CD14-positive monocyte (primary cell): ENCODE data around the gene SEC14L1. TPM values are rescaled to one million over a fixed set of nuclear protein-coding genes. Genes with fewer than 3 reads are reported as not detected.

Source experiments
- DNase-seq, 3 donors: peaks; one replicate each; pipeline ENCODE4 v3.0.0-alpha.2; 2011 to 2022
- H2AFZ ChIP-seq: 2 replicates; pipeline ENCODE4 v1.6.0; 2012; ENCODE audit warnings: mild to moderate bottlenecking, low read depth, low read length, inconsistent platforms; ENCODE audit not compliant: insufficient read depth, poor library complexity, severe bottlenecking
- H3K27ac ChIP-seq, 2 donors: 1 replicate in 1 of 2; 2 replicates in 1 of 2; pipeline ENCODE4 v1.5.1; 2012 to 2013; ENCODE audit warnings: low read length in 2 of 2, control low read depth in 1 of 2, inconsistent platforms in 1 of 2, low read depth in 1 of 2, mild to moderate bottlenecking in 1 of 2
- H3K27me3 ChIP-seq, 2 donors: one replicate each; pipeline versions ENCODE4 v1.6.0 to v1.6.1; 2011 to 2013; ENCODE audit warnings: low read length in 2 of 2; ENCODE audit not compliant: control insufficient read depth in 2 of 2, insufficient read depth in 2 of 2
- H3K36me3 ChIP-seq, 2 donors: replicated peaks in 1 of 2; 1 replicate in 1 of 2; 2 replicates in 1 of 2; pipeline versions ENCODE4 v1.5.1 to v1.6.1; 2012 to 2013; ENCODE audit warnings: low read length in 2 of 2, control low read depth in 1 of 2, inconsistent platforms in 1 of 2, mild to moderate bottlenecking in 1 of 2; ENCODE audit not compliant: insufficient read depth in 2 of 2, control insufficient read depth in 1 of 2
- H3K4me1 ChIP-seq, 2 donors: 1 replicate in 1 of 2; 2 replicates in 1 of 2; pipeline versions ENCODE4 v1.5.1 to v1.6.1; 2012 to 2013; ENCODE audit warnings: low read length in 2 of 2, control low read depth in 1 of 2, inconsistent platforms in 1 of 2, mild to moderate bottlenecking in 1 of 2, moderate library complexity in 1 of 2; ENCODE audit not compliant: insufficient read depth in 2 of 2, control insufficient read depth in 1 of 2
- H3K4me2 ChIP-seq: replicated peaks from 2 replicates; pipeline ENCODE3; 2012; ENCODE audit warnings: low read length, moderate library complexity, mild to moderate bottlenecking; ENCODE audit not compliant: poor library complexity, severe bottlenecking; ENCODE audit errors: extremely low read depth
- H3K4me3 ChIP-seq, 3 experiments: fragments of 200-600 bp in 1 of 3; sonication (generic) in 1 of 3; replicated peaks in 1 of 3; 1 replicate in 2 of 3; 2 replicates in 1 of 3; pipeline ENCODE4 v1.5.1; 2011 to 2013; ENCODE audit warnings: low read length in 3 of 3, mild to moderate bottlenecking in 3 of 3, control low read depth in 2 of 3, low read depth in 2 of 3, inconsistent platforms in 1 of 3, moderate library complexity in 1 of 3
- H3K79me2 ChIP-seq: 2 replicates; pipeline ENCODE4 v1.6.0; 2012; ENCODE audit warnings: mild to moderate bottlenecking, control low read depth, inconsistent platforms, low read length, moderate library complexity; ENCODE audit not compliant: insufficient read depth
- H3K9ac ChIP-seq: 2 replicates; pipeline ENCODE4 v1.6.0; 2017; ENCODE audit warnings: low read length, mild to moderate bottlenecking; ENCODE audit not compliant: insufficient read depth, poor library complexity, severe bottlenecking
- H3K9me3 ChIP-seq, 2 donors: replicated peaks in 1 of 2; 1 replicate in 1 of 2; 2 replicates in 1 of 2; pipeline versions ENCODE4 v1.5.1 to v1.6.1; 2012 to 2013; ENCODE audit warnings: low read length in 2 of 2, control low read depth in 1 of 2; ENCODE audit not compliant: control insufficient read depth in 1 of 2, insufficient read depth in 1 of 2
- H4K20me1 ChIP-seq: 2 replicates; pipeline ENCODE4 v1.6.0; 2012; ENCODE audit warnings: mild to moderate bottlenecking, low read length, control low read depth, moderate library complexity; ENCODE audit not compliant: insufficient read depth
- H3K27ac Mint-ChIP-seq, 7 donors: one replicate each; pipeline ENCODE4 v1.8.0; 2020; ENCODE audit warnings: mild to moderate bottlenecking in 7 of 7, mixed read lengths in 7 of 7, moderate library complexity in 6 of 7, inconsistent platforms in 2 of 7
- H3K27me3 Mint-ChIP-seq, 3 donors: one replicate each; pipeline ENCODE4 v1.8.0; 2021 to 2022; ENCODE audit warnings: low read depth in 3 of 3, mild to moderate bottlenecking in 3 of 3, mixed read lengths in 3 of 3, moderate library complexity in 3 of 3, inconsistent platforms in 1 of 3
- H3K36me3 Mint-ChIP-seq, 2 donors: one replicate each; pipeline ENCODE4 v1.8.0; 2020; ENCODE audit warnings: mixed read lengths in 2 of 2, inconsistent platforms in 1 of 2, mild to moderate bottlenecking in 1 of 2
- H3K4me1 Mint-ChIP-seq: one replicate; pipeline ENCODE4 v1.8.0; 2020; ENCODE audit warnings: mild to moderate bottlenecking, mixed read lengths
- H3K4me3 Mint-ChIP-seq, 2 donors: one replicate each; pipeline ENCODE4 v1.8.0; 2020; ENCODE audit warnings: mild to moderate bottlenecking in 2 of 2, mixed read lengths in 2 of 2, moderate library complexity in 1 of 2
- H3K9me3 Mint-ChIP-seq, 7 donors: one replicate each; pipeline ENCODE4 v1.8.0; 2020 to 2022; ENCODE audit warnings: mixed read lengths in 7 of 7, mild to moderate bottlenecking in 6 of 7, moderate library complexity in 6 of 7, inconsistent platforms in 2 of 7
- WGBS: methylation state at CpG from one replicate; pipeline ENCODE4 v1.1.5; 2013; ENCODE audit warnings: missing lambda C conversion rate; ENCODE audit not compliant: insufficient coverage; 5-methylcytosine and 5-hydroxymethylcytosine counted together
- intact Hi-C, 2 donors: fragments of 100-400 bp; cut with micrococcal nuclease; formaldehyde crosslinking; loops; one replicate each; pipeline versions ENCODE4 v1.15.0 to v1.15.1; 2023
- polyA plus RNA-seq, 3 donors: library from polyadenylated mRNA; depleted of rRNA in 1 of 3; unstranded in 2 of 3; stranded (reverse) in 1 of 3; fragments of 300-500 nt in 2 of 3; fragments of >200 nt in 1 of 3; fragmentation: Illumina TruSeq in 2 of 3; gene quantifications; 1 replicate in 2 of 3; 2 replicates in 1 of 3; pipeline ENCODE4 v1.2.3, GENCODE V29; 2012 to 2021
- TF ChIP-seq, protein P1 (sequence below): fragments of 200-600 bp; IDR thresholded peaks from one replicate; pipeline ENCODE4 v1.8.0; 2022; ENCODE audit warnings: antibody characterized with exemption, mild to moderate bottlenecking

Gene SEC14L1
- polyA plus RNA-seq, 3 donors, result 34.1 to 76.4 (median 43.2) TPM

- Histone ChIP-seq H3K27ac (no peak overlapping the region), H3K4me3 (no peak overlapping the region), H3K27me3 (no peaks in the 10 kb centered on the region), H3K36me3 (no peaks in the 10 kb centered on the region), H3K9ac (no peak overlapping the region), H2AFZ (no peak overlapping the region), H4K20me1 (no peaks in the 10 kb centered on the region), H3K9me3 (no peaks in the 10 kb centered on the region), H3K4me1 (peaks cover 0 to 7% of the 10 kb centered on the region in 2 donors), H3K79me2 (no peaks in the 10 kb centered on the region), H3K4me2 (no peak overlapping the region)
- H3K27ac Mint-ChIP-seq, result no peak overlapping the region
- no peaks in the 10 kb centered on the region for H3K9me3 Mint-ChIP-seq
- H3K36me3 Mint-ChIP-seq, result no peaks in the 10 kb centered on the region
- H3K4me3 Mint-ChIP-seq, result no peak overlapping the region
- TF ChIP-seq, protein P1, sequence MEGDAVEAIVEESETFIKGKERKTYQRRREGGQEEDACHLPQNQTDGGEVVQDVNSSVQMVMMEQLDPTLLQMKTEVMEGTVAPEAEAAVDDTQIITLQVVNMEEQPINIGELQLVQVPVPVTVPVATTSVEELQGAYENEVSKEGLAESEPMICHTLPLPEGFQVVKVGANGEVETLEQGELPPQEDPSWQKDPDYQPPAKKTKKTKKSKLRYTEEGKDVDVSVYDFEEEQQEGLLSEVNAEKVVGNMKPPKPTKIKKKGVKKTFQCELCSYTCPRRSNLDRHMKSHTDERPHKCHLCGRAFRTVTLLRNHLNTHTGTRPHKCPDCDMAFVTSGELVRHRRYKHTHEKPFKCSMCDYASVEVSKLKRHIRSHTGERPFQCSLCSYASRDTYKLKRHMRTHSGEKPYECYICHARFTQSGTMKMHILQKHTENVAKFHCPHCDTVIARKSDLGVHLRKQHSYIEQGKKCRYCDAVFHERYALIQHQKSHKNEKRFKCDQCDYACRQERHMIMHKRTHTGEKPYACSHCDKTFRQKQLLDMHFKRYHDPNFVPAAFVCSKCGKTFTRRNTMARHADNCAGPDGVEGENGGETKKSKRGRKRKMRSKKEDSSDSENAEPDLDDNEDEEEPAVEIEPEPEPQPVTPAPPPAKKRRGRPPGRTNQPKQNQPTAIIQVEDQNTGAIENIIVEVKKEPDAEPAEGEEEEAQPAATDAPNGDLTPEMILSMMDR, result no peak
- peaks cover 8% of the 10 kb centered on the region for H3K4me1 Mint-ChIP-seq
- peaks cover 3 to 10% (median 7%) of the 10 kb centered on the region in 3 donors for H3K27me3 Mint-ChIP-seq
- no peak for DNase-seq
- 94% methylated on average over 13 of the region's 15 CpGs for WGBS
- intact Hi-C loops, result no loop called here
Measured at GRCh38 chr17:77240976-77241375, 100.2 kb downstream of the SEC14L1 start.

GRCh38 chr17:77242118-77242851, 101.5 kb downstream of the SEC14L1 start:
- Histone ChIP-seq H2AFZ (no peak overlapping the region), H3K4me3 (no peak overlapping the region), H3K9me3 (no peaks in the 10 kb centered on the region), H3K36me3 (no peaks in the 10 kb centered on the region), H3K27ac (no peak overlapping the region), H3K9ac (no peak overlapping the region), H4K20me1 (no peaks in the 10 kb centered on the region), H3K27me3 (no peaks in the 10 kb centered on the region), H3K79me2 (no peaks in the 10 kb centered on the region), H3K4me2 (no peak overlapping the region), H3K4me1 (peaks cover 7 to 10% of the 10 kb centered on the region in 2 donors)
- intact Hi-C loops, result no loop called here
- no peaks in the 10 kb centered on the region for H3K36me3 Mint-ChIP-seq
- H3K4me3 Mint-ChIP-seq, result no peak overlapping the region
- H3K4me1 Mint-ChIP-seq, result peaks cover 5% of the 10 kb centered on the region
- peaks cover 4 to 10% (median 6%) of the 10 kb centered on the region in 3 donors for H3K27me3 Mint-ChIP-seq
- 86% methylated on average over 16 of the region's 23 CpGs for WGBS
- DNase-seq, result no peak
- no peak overlapping the region for H3K27ac Mint-ChIP-seq
- TF ChIP-seq, protein P1, result no peak
- no peaks in the 10 kb centered on the region for H3K9me3 Mint-ChIP-seq
